Endothelial cell (in vitro differentiated cells): ENCODE measurements around the gene UMPS. TPM values are rescaled to one million over a fixed set of nuclear protein-coding genes. Genes with fewer than 3 reads are reported as not detected.

Experiments used
- DNase-seq: peaks from one replicate; pipeline ENCODE4 v3.0.0; 2021; ENCODE audit warnings: low spot score
- H3K27ac Mint-ChIP-seq: one replicate; pipeline ENCODE4 v1.8.0; 2021; ENCODE audit warnings: mixed read lengths, inconsistent platforms; ENCODE audit not compliant: unreplicated experiment
- H3K27me3 Mint-ChIP-seq: one replicate; pipeline ENCODE4 v1.8.0; 2021; ENCODE audit warnings: mild to moderate bottlenecking, moderate library complexity, mixed read lengths, inconsistent platforms; ENCODE audit not compliant: unreplicated experiment
- H3K36me3 Mint-ChIP-seq: one replicate; pipeline ENCODE4 v1.8.0; 2021; ENCODE audit warnings: mild to moderate bottlenecking, low read depth, mixed read lengths, inconsistent platforms; ENCODE audit not compliant: unreplicated experiment
- H3K4me1 Mint-ChIP-seq: one replicate; pipeline ENCODE4 v1.8.0; 2021; ENCODE audit warnings: mild to moderate bottlenecking, mixed read lengths, inconsistent platforms; ENCODE audit not compliant: unreplicated experiment
- H3K4me3 Mint-ChIP-seq: one replicate; pipeline ENCODE4 v1.8.0; 2021; ENCODE audit warnings: mild to moderate bottlenecking, mixed read lengths, inconsistent platforms; ENCODE audit not compliant: unreplicated experiment
- H3K9me3 Mint-ChIP-seq: one replicate; pipeline ENCODE4 v1.8.0; 2021; ENCODE audit warnings: mixed read lengths, inconsistent platforms; ENCODE audit not compliant: unreplicated experiment
- CTCF ChIP-seq: fragments of 200-600 bp; sonication (generic); IDR thresholded peaks from one replicate; pipeline ENCODE4 v1.5.0; 2021; ENCODE audit warnings: antibody characterized with exemption; ENCODE audit not compliant: unreplicated experiment
- microRNA-seq: library from miRNA; unstranded; fragments of <30 nt; microRNA quantifications from one replicate; pipeline ENCODE4, GENCODE V29; 2020; ENCODE audit not compliant: unreplicated experiment
- total RNA-seq: library from RNA; stranded (reverse); fragmentation: NEBNext Ultra II Directional; extraction: Animal tissue kit (Norgen Biotek cat#: 25700); gene quantifications from one replicate; pipeline ENCODE4 v1.2.1, GENCODE V29; 2021; ENCODE audit not compliant: unreplicated experiment

The UMPS gene
- total RNA-seq, 1 donor from 2014 or later: 27.1 TPM

- no peaks in the 10 kb centered on the region for H3K27me3 Mint-ChIP-seq
- peaks cover 5% of the 10 kb centered on the region for H3K4me1 Mint-ChIP-seq
- TF ChIP-seq CTCF: no peak
- H3K9me3 Mint-ChIP-seq: no peaks in the 10 kb centered on the region
- H3K27ac Mint-ChIP-seq: no peak overlapping the region
- DNase-seq: no peak
- no peak overlapping the region for H3K4me3 Mint-ChIP-seq
- peaks cover 16% of the 10 kb centered on the region for H3K36me3 Mint-ChIP-seq
These were observed 62.2 kb downstream of the UMPS start for GRCh38 chr3:124792341-124793040.

- H3K9me3 Mint-ChIP-seq: no peaks in the 10 kb centered on the region
- H3K27ac Mint-ChIP-seq: no peak overlapping the region
- no peak for DNase-seq
- no peaks in the 10 kb centered on the region for H3K27me3 Mint-ChIP-seq
- no peak for TF ChIP-seq CTCF
- no peak overlapping the region for H3K4me3 Mint-ChIP-seq
- H3K4me1 Mint-ChIP-seq: peaks cover 5% of the 10 kb centered on the region
- peaks cover 16% of the 10 kb centered on the region for H3K36me3 Mint-ChIP-seq
These were observed 62.9 kb downstream of the UMPS start for GRCh38 chr3:124793054-124793739.

GRCh38 chr3:124796477-124796876 lies 66.2 kb downstream of the UMPS start:
- Mint-ChIP-seq H3K9me3 (no peaks in the 10 kb centered on the region), H3K27me3 (no peaks in the 10 kb centered on the region), H3K36me3 (peaks cover 16% of the 10 kb centered on the region), H3K4me3 (no peak overlapping the region), H3K27ac (no peak overlapping the region), H3K4me1 (peaks cover 4% of the 10 kb centered on the region)
- no peak for DNase-seq
- no peak for TF ChIP-seq CTCF

GRCh38 chr3:124797426-124797945 lies 67.2 kb downstream of the UMPS start:
- no peak for TF ChIP-seq CTCF
- Mint-ChIP-seq H3K9me3 (no peaks in the 10 kb centered on the region), H3K36me3 (peaks cover 16% of the 10 kb centered on the region), H3K27ac (no peak overlapping the region), H3K4me1 (peaks cover 5% of the 10 kb centered on the region), H3K4me3 (no peak overlapping the region), H3K27me3 (no peaks in the 10 kb centered on the region)
- no peak for DNase-seq

Small RNA genes within 50 kb of the gene (microRNA-seq; reads per million reads assigned to microRNA genes)
- gene MIR544B: not detected

Other genes with a start within 250 kb of the UMPS start
- 55.2 TPM for gene ITGB5, start 156.9 kb downstream of the UMPS start, total RNA-seq
- gene MUC13, start 204.3 kb downstream of the UMPS start, total RNA-seq: not detected